GM12891 (cell line): ENCODE data around the gene HPCAL4.

Experiments
- DNase-seq: peaks from one replicate; pipeline ENCODE4 v3.0.0; 2011; ENCODE audit warnings: low spot score; ENCODE audit not compliant: insufficient read length
- FAIRE-seq: peaks from 2 replicates; lab custom pipeline; 2011; peaks lifted over from hg19 to GRCh38; lab: Jason Lieb, UNC
- PAX5 ChIP-seq: IDR thresholded peaks from 2 replicates; pipeline ENCODE4 v1.6.1; 2011; ENCODE audit warnings: low read length, moderate library complexity, mild to moderate bottlenecking; ENCODE audit not compliant: insufficient read depth, severe bottlenecking
- POLR2A ChIP-seq: IDR thresholded peaks from 2 replicates; pipeline ENCODE4 v1.6.1; 2011; ENCODE audit warnings: low read depth, low read length, control low read depth
- POLR2AphosphoS5 ChIP-seq: IDR thresholded peaks from 2 replicates; pipeline ENCODE4 v1.6.1; 2011; ENCODE audit warnings: low read depth, low read length, control low read depth
- POU2F2 ChIP-seq: IDR thresholded peaks from 2 replicates; pipeline ENCODE4 v1.6.1; 2011; ENCODE audit warnings: low read depth, mild to moderate bottlenecking, control low read depth, low read length, moderate library complexity
- SPI1 ChIP-seq: IDR thresholded peaks from 2 replicates; pipeline ENCODE4 v1.6.1; 2011; ENCODE audit warnings: low read depth, low read length, control low read depth
- TAF1 ChIP-seq: IDR thresholded peaks from 2 replicates; pipeline ENCODE4 v1.6.1; 2011; ENCODE audit warnings: low read depth, low read length, control low read depth

The HPCAL4 gene

DNA sequence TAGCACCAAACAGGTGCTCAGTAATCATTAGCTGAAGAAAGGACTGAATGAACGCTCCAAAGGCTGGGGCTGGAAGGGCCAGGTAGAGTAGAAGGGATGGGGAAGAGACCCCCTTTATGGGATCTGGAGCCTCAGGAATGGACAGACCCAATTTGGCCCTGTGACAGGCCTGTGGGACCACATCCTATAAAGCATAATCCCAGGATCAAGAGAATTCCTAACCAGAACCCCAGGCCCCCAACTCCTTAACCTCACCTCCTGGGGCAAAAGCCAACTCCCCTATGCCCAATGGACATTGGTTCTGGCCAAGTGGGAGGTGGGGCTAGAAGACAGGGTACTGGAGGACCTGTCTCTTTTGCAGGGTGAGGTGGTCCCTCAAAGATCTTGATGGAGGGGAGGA, 9.2 kb downstream of the HPCAL4 start:
- FAIRE-seq (no peak), DNase-seq (no peak)
- no peak for TF ChIP-seq PAX5
- no peak for TF ChIP-seq POLR2AphosphoS5

- FAIRE-seq, result no peak
- TF ChIP-seq POLR2AphosphoS5 (no peak), PAX5 (no peak), POLR2A (no peak), TAF1 (no peak), POU2F2 (no peak), SPI1 (no peak)
- no peak for DNase-seq
Measured at GRCh38 chr1:39681294-39681693, 9.9 kb downstream of the HPCAL4 start.

GRCh38 chr1:39680751-39681150, 10.5 kb downstream of the HPCAL4 start:
- DNase-seq, result no peak
- TF ChIP-seq TAF1 (no peak), POLR2AphosphoS5 (no peak), SPI1 (no peak)
- FAIRE-seq, result no peak

GRCh38 chr1:39679821-39680220, 11.4 kb downstream of the HPCAL4 start:
- DNase-seq, result no peak
- TF ChIP-seq PAX5 (no peak), POU2F2 (no peak), SPI1 (no peak)
- FAIRE-seq, result no peak

DNA sequence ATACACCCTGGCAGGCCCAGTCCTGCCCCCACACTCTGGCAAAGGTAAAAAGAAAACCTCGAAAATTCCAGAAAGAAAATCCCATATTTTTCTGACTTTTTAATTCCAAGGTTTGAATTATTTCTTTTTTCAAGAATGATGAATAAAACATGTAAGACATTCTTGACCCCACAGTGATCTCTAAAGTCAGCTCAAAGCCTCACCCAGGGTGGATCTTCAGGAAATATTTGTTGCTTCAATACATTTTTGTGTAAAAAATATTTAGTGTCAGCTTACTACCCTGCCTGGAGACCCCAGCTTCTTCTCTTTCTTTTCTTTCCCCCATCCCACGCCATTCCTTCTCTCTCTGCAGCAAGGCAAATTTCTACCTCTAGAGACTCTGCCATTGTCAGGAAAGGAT, 12.3 kb downstream of the HPCAL4 start:
- TF ChIP-seq TAF1, result no peak
- TF ChIP-seq POLR2A, result no peak
- no peak for TF ChIP-seq PAX5

DNA sequence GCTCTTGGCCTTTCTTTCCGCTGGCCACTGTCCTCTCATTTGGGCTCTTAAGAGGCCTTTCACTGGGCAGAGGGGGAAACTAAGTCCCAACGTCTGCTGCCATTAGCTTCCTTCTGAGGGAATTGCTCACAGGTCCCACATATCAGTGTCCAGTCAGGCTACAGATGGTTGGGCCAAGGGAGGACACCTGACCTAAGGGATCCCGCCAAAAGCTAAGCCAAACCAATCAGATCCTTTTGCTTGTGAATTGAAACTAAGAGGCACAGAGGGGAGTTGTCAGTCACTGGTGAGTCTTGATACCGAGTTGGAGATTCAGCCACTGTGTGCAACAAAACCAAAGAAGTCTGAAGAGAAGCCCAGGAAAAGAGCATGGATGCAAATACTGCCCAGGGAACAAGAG, 13.6 kb downstream of the HPCAL4 start:
- TF ChIP-seq POLR2AphosphoS5 (no peak), POLR2A (no peak), TAF1 (no peak), PAX5 (no peak), POU2F2 (no peak)
- DNase-seq (no peak), FAIRE-seq (no peak)

More for the DNA sequence above, 12.3 kb downstream of the HPCAL4 start:
- DNase-seq, result no peak
- FAIRE-seq, result no peak

DNA sequence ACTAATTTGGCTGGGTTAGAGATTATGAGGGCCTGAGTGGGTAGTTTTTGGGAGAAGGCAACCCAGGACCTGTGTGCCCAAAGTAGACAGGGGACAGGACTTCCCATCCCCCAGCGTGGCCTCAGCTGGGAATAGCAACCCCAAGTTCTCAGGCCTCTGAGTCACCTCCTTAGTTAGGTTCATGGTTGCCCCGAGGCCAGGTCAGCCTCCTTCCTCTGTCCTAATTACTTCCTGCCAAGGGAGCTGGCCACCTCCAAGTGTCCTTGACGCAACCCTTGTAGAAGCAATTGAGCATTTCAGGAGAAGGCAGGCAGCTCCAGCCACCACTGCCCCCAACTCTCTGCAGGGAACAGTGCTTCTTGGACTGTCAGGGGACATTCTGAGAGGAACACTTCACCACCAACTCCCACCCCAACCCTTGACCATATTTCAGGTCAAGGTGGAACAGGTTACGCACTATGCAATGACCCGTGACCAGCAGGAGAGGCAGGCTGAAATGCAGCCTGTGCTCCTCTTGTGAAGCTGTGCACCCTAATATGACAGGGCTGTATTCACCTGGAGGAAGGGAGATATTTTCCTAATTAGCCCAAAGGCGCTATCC, 14.2 kb downstream of the HPCAL4 start:
- DNase-seq (no peak), FAIRE-seq (no peak)
- TF ChIP-seq SPI1, result no peak
- TF ChIP-seq POLR2A, result no peak
- no peak for TF ChIP-seq PAX5
- TF ChIP-seq POU2F2, result no peak
- no peak for TF ChIP-seq POLR2AphosphoS5
- no peak for TF ChIP-seq TAF1

- DNase-seq (no peak), FAIRE-seq (no peak)
- TF ChIP-seq PAX5 (no peak), POLR2A (no peak), POU2F2 (no peak), POLR2AphosphoS5 (no peak), SPI1 (no peak), TAF1 (no peak)
Measured at GRCh38 chr1:39675220-39675619, 16.0 kb downstream of the HPCAL4 start.

- DNase-seq, result no peak
- no peak for FAIRE-seq
- TF ChIP-seq SPI1, result no peak
- TF ChIP-seq TAF1, result no peak
- no peak for TF ChIP-seq POU2F2
- no peak for TF ChIP-seq POLR2AphosphoS5
- no peak for TF ChIP-seq POLR2A
- no peak for TF ChIP-seq PAX5
Measured at GRCh38 chr1:39673215-39673614, 18.0 kb downstream of the HPCAL4 start.

GRCh38 chr1:39672551-39672947, 18.7 kb downstream of the HPCAL4 start:
- FAIRE-seq (peak; percentile 31), DNase-seq (no peak)
- TF ChIP-seq POLR2A (no peak), POLR2AphosphoS5 (no peak), TAF1 (no peak), SPI1 (no peak), POU2F2 (no peak), PAX5 (no peak)

DNA sequence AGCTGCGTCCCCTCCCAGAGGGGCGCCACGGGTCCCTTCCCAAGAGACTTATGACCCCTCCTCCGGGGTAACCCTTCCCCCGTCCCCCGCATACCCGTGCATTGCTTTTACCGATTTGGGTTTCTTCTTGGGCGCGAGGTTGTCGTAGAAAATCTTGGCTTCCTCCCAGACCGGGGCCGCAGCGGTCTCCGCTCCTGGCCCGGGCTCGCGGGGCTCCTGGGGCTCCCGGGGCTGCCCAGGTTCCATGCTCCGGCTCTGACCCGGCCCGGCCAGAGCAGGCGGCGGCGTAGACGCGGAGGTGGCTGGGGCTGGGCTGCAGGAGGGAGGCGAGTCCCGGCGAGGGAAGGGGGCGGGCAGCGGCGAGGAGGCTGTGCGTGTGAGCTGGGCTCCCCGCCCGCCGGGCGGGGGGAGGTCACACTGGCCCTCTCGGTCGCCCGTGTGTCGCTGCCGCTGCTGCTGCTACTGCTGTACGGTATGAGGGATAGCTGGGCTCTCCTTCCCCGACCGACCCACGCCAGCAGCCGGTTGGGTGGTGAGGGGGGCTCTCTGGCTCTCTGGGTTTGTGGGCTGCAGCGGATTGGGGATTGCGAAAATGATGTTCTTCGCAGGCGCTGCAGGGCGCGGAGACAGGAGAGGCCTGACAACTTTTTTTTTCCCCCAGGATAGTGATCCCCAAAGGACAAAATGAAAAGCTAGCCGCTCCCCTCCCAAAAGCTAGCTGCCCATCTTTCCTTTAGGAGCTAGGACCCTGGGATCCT, 19.3 kb downstream of the HPCAL4 start, which contains the start of gene NT5C1A:
Gene NT5C1A (minus strand): TSS at position 315 of the 758 bp plus-strand sequence. CDS start 69 bp downstream, at position 246.
- no peak for TF ChIP-seq PAX5
- no peak for TF ChIP-seq POU2F2
- TF ChIP-seq POLR2AphosphoS5, result no peak
- TF ChIP-seq TAF1, result no peak
- no peak for TF ChIP-seq POLR2A
- no peak for TF ChIP-seq SPI1
- DNase-seq (peak; percentile 65), FAIRE-seq (peak; percentile 70)
